Keratinocyte (primary cell): ENCODE results near the gene GPBP1. TPM values are rescaled to one million over a fixed set of nuclear protein-coding genes. Genes with fewer than 3 reads are reported as not detected.

Source experiments
- DNase-seq: peaks from one replicate; pipeline ENCODE4 v3.0.0-alpha.2; 2011; ENCODE audit warnings: low read depth, missing footprints, low spot score
- FAIRE-seq: peaks from 2 replicates; lab custom pipeline; 2011; peaks lifted over from hg19 to GRCh38; lab: Jason Lieb, UNC
- H2AFZ ChIP-seq: 2 replicates; pipeline ENCODE4 v1.6.0; 2012; ENCODE audit warnings: low read length, control low read depth, inconsistent platforms; ENCODE audit not compliant: control insufficient read depth
- H3K27ac ChIP-seq: 2 replicates; pipeline ENCODE4 v1.5.1; 2011; ENCODE audit warnings: low read length; ENCODE audit not compliant: control insufficient read depth, insufficient read depth
- H3K27me3 ChIP-seq: 3 replicates; pipeline ENCODE4 v1.6.0; 2011; ENCODE audit warnings: low read length; ENCODE audit not compliant: control insufficient read depth, insufficient read depth; ENCODE audit errors: extremely low read depth
- H3K36me3 ChIP-seq, 2 experiments: 2 replicates in 1 of 2; 3 replicates in 1 of 2; pipeline ENCODE4 v1.5.1; 2011; ENCODE audit warnings: low read length in 2 of 2, mild to moderate bottlenecking in 1 of 2; ENCODE audit not compliant: control insufficient read depth in 2 of 2, insufficient read depth in 2 of 2; ENCODE audit errors: extremely low read depth in 1 of 2
- H3K4me1 ChIP-seq: 3 replicates; pipeline ENCODE4 v1.5.1; 2011; ENCODE audit warnings: low read length; ENCODE audit not compliant: control insufficient read depth, insufficient read depth; ENCODE audit errors: extremely low read depth
- H3K4me2 ChIP-seq: 3 replicates; pipeline ENCODE4 v1.6.0; 2011; ENCODE audit warnings: low read depth, low read length; ENCODE audit not compliant: control insufficient read depth, insufficient read depth; ENCODE audit errors: extremely low read depth
- H3K4me3 ChIP-seq, 3 experiments: fragments of 200-600 bp in 1 of 3; sonication (generic) in 1 of 3; 2 replicates in 2 of 3; 3 replicates in 1 of 3; pipeline ENCODE4 v1.5.1; 2011 to 2016; ENCODE audit warnings: low read length in 3 of 3, mild to moderate bottlenecking in 3 of 3, control low read depth in 2 of 3, inconsistent platforms in 1 of 3, low read depth in 1 of 3, mixed read lengths in 1 of 3, mixed run types in 1 of 3, moderate library complexity in 1 of 3; ENCODE audit not compliant: control insufficient read depth in 2 of 3, insufficient read depth in 2 of 3; ENCODE audit errors: extremely low read depth in 1 of 3
- H3K79me2 ChIP-seq: 2 replicates; pipeline ENCODE4 v1.6.0; 2012; ENCODE audit warnings: low read length; ENCODE audit not compliant: control insufficient read depth, insufficient read depth
- H3K9ac ChIP-seq: 3 replicates; pipeline ENCODE4 v1.6.0; 2011; ENCODE audit warnings: low read length; ENCODE audit not compliant: control insufficient read depth, insufficient read depth; ENCODE audit errors: extremely low read depth
- H3K9me1 ChIP-seq: 3 replicates; pipeline ENCODE4 v1.6.0; 2011; ENCODE audit warnings: low read length; ENCODE audit not compliant: control insufficient read depth, insufficient read depth; ENCODE audit errors: extremely low read depth
- H3K9me3 ChIP-seq: 2 replicates; pipeline ENCODE4 v1.5.1; 2012; ENCODE audit warnings: low read depth, low read length; ENCODE audit not compliant: control insufficient read depth
- H4K20me1 ChIP-seq: 3 replicates; pipeline ENCODE4 v1.6.0; 2011; ENCODE audit warnings: low read length; ENCODE audit not compliant: control insufficient read depth, insufficient read depth; ENCODE audit errors: extremely low read depth
- EZH2 ChIP-seq: IDR thresholded peaks from one replicate; pipeline ENCODE4 v1.6.1; 2012; ENCODE audit warnings: inconsistent platforms, mild to moderate bottlenecking, low read length, moderate library complexity
- dilution Hi-C: fragments of 300-500 bp; cut with MboI; formaldehyde crosslinking; loops from one replicate; pipeline ENCODE4 v1.7.0; 2020; ENCODE audit warnings: low sequenced_read_pairs; ENCODE audit not compliant: extremely low pct_ligation_motif_present
- polyA plus RNA-seq, 5 experiments: library from polyadenylated mRNA; depleted of rRNA in 3 of 5; stranded (reverse) in 3 of 5; stranded (forward) in 1 of 5; unstranded in 1 of 5; fragments of >200 nt; gene quantifications; 1 replicate in 1 of 5; 2 replicates in 3 of 5; 3 replicates in 1 of 5; pipeline versions ENCODE4 v1.2.1 to v1.2.3, GENCODE V29; 2011 to 2012; ENCODE audit warnings: missing spikeins in 2 of 5, low read depth in 1 of 5, low replicate concordance in 1 of 5
- TF ChIP-seq, protein P1 (sequence below), 3 experiments: IDR thresholded peaks in 1 of 3; conservative IDR thresholded peaks in 1 of 3; optimal IDR thresholded peaks in 1 of 3; 2 replicates in 2 of 3; 3 replicates in 1 of 3; pipeline versions ENCODE3 to v1.5.1; 2011; ENCODE audit warnings: low read length in 3 of 3, mild to moderate bottlenecking in 3 of 3, moderate library complexity in 2 of 3, control low read depth in 1 of 3, inconsistent platforms in 1 of 3; ENCODE audit not compliant: insufficient read depth in 2 of 3; ENCODE audit errors: extremely low read depth in 1 of 3

Gene GPBP1
- polyA plus RNA-seq, 1 donor (not counting 4 experiments of a cell fraction or from before 2014, with no cell fraction given) = 44.1 TPM

GRCh38 chr5:57244331-57244730 is 70.5 kb downstream of the GPBP1 start:
- Histone ChIP-seq H3K4me2 (no peak overlapping the region), H3K4me3 (no peak overlapping the region), H3K36me3 (peaks cover 2 to 9% of the 10 kb centered on the region in 2 experiments), H3K9ac (no peak overlapping the region), H3K9me3 (no peaks in the 10 kb centered on the region), H3K9me1 (no peaks in the 10 kb centered on the region), H4K20me1 (no peaks in the 10 kb centered on the region), H3K4me1 (no peaks in the 10 kb centered on the region), H3K27ac (no peak overlapping the region), H2AFZ (no peak overlapping the region), H3K79me2 (no peaks in the 10 kb centered on the region), H3K27me3 (no peaks in the 10 kb centered on the region)
- dilution Hi-C loops = no loop called here
- TF ChIP-seq, protein P1, sequence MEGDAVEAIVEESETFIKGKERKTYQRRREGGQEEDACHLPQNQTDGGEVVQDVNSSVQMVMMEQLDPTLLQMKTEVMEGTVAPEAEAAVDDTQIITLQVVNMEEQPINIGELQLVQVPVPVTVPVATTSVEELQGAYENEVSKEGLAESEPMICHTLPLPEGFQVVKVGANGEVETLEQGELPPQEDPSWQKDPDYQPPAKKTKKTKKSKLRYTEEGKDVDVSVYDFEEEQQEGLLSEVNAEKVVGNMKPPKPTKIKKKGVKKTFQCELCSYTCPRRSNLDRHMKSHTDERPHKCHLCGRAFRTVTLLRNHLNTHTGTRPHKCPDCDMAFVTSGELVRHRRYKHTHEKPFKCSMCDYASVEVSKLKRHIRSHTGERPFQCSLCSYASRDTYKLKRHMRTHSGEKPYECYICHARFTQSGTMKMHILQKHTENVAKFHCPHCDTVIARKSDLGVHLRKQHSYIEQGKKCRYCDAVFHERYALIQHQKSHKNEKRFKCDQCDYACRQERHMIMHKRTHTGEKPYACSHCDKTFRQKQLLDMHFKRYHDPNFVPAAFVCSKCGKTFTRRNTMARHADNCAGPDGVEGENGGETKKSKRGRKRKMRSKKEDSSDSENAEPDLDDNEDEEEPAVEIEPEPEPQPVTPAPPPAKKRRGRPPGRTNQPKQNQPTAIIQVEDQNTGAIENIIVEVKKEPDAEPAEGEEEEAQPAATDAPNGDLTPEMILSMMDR (optimal IDR thresholded peaks at IDR 0.05 in 1 of 3, IDR thresholded peaks at IDR 0.05 in 1 of 3, conservative IDR thresholded peaks at IDR 0.05 in 1 of 3; ENCODE audit: extremely low read depth in 1 of 3, insufficient read depth in 2 of 3, low read length in 3 of 3) = no peak
- no peak for TF ChIP-seq EZH2
- no peak for DNase-seq
- no peak for FAIRE-seq

GRCh38 chr5:57246426-57246825 is 72.6 kb downstream of the GPBP1 start:
- Histone ChIP-seq H3K27me3 (no peaks in the 10 kb centered on the region), H3K4me3 (no peak overlapping the region), H3K79me2 (no peaks in the 10 kb centered on the region), H3K27ac (no peak overlapping the region), H2AFZ (no peak overlapping the region), H3K4me1 (no peaks in the 10 kb centered on the region), H3K9me3 (no peaks in the 10 kb centered on the region), H3K36me3 (peaks cover 8 to 16% of the 10 kb centered on the region in 2 experiments), H3K9me1 (no peaks in the 10 kb centered on the region), H4K20me1 (no peaks in the 10 kb centered on the region), H3K9ac (no peak overlapping the region), H3K4me2 (no peak overlapping the region)
- TF ChIP-seq, protein P1 (optimal IDR thresholded peaks at IDR 0.05 in 1 of 3, IDR thresholded peaks at IDR 0.05 in 1 of 3, conservative IDR thresholded peaks at IDR 0.05 in 1 of 3; ENCODE audit: extremely low read depth in 1 of 3, insufficient read depth in 2 of 3, low read length in 3 of 3) = no peak
- TF ChIP-seq EZH2 = no peak
- dilution Hi-C loops = no loop called here
- DNase-seq (no peak), FAIRE-seq (no peak)
